SH-SY5Y (cell line): ENCODE results near the gene ZIC2.

ENCODE experiments used
- GATA2 ChIP-seq: IDR thresholded peaks from 2 replicates; pipeline ENCODE4 v1.6.1; 2011; ENCODE audit warnings: mild to moderate bottlenecking, low read depth, low read length
- GATA3 ChIP-seq: IDR thresholded peaks from 2 replicates; pipeline ENCODE4 v1.6.1; 2011; ENCODE audit warnings: low read depth, mild to moderate bottlenecking, low read length, moderate library complexity

The ZIC2 gene

DNA sequence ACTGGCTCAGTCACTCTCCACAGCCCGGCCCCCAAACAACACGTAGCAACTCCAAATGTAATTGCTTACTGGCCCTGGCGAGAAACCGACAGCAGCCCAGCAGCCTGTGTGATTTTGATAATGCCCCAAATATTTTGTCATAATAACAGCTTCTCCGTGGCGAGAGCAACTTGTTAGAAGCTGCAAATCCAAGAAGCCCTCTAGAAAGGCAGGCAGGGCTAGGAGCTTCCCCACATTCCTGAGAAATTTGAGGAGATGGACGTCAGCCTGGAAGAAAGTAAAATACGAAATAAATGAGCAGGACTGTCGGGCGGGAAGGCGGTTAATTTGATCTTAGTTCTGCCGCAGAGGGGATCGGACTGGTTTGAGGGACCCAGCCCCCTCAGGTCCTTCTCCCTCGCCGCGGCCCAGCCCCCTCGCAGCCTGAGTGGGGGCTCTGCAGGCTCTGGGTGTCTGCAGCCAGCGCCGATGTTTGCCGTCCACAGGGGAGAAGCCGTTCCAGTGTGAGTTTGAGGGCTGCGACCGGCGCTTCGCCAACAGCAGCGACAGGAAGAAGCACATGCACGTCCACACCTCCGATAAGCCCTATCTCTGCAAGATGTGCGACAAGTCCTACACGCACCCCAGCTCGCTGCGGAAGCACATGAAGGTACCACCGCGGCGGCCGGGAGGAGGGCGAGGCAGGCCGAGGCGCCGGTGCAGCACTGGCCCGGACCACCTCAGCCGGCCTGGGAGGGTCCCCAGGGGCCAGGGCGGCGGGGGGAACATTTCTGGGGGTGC is 3.1 kb downstream of the ZIC2 start:
- no peak for TF ChIP-seq GATA3
- no peak for TF ChIP-seq GATA2

DNA sequence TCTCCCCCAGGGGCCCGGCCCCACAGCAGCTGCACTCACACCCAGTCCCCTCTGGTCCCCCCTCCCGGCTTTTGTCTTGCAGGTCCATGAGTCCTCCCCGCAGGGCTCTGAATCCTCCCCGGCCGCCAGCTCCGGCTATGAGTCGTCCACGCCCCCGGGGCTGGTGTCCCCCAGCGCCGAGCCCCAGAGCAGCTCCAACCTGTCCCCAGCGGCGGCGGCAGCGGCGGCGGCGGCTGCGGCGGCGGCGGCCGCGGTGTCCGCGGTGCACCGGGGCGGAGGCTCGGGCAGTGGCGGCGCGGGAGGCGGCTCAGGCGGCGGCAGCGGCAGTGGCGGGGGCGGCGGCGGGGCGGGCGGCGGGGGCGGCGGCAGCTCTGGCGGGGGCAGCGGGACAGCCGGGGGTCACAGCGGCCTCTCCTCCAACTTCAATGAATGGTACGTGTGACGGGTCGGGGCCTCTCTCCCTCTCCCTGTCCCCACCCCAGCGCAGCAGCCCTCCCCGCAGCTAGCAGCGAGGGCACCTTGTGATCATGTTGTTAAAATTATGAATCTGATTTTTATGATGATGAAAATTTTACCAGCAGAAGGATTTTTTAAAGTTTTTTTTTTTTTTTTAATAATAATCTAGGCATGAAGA is 3.8 kb downstream of the ZIC2 start:
- TF ChIP-seq GATA2 (no peak), GATA3 (no peak)

- TF ChIP-seq GATA3 (no peak), GATA2 (no peak)
Measured at GRCh38 chr13:99985886-99986527, 4.4 kb downstream of the ZIC2 start.

- TF ChIP-seq GATA2 = no peak
- no peak for TF ChIP-seq GATA3
Measured at GRCh38 chr13:99986741-99987140, 5.2 kb downstream of the ZIC2 start.

DNA sequence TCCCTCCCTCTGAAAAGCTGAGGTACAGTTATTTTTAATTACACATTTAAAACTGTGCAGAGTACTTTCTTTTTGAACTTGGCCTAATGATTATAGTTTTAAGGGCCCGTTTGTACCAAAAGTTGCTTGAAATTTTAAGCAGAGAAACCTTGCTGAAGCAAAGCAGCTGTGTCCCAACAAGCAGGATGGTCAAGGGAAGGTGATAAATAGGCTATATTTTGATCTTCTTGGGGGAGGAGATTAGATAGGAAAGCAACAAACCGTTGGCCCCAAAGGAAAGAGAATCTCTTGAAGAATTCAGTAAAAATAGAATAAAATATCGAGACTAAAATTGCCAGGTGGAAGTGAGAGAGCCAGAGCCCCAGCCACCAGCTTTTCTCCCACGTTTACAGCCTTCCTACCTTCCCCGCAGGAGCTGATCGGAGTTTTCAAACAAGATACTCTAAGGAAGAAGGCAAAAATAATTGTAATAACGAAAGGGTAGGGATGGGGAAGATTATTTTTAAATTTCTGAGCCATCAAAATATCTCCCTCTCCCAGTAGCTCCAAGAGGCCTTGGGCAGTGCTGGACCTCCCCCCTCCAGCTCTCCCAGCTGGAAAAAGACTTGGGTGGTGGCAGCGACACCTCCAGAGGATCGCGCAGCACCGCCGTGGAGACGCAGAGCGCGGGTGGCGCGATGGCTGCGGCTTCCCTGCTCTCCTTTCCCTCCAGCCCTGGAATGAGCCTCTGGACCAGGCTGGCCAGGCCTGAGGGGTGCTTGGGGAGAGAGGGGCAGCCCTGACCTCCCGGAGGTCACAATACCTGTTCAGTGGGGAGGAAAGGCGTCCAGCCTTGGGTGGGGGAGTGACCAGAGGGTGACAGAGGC is 5.8 kb downstream of the ZIC2 start:
- TF ChIP-seq GATA3 (no peak), GATA2 (no peak)

GRCh38 chr13:99988529-99989275 is 7.1 kb downstream of the ZIC2 start:
- TF ChIP-seq GATA2 = no peak
- TF ChIP-seq GATA3 = no peak

DNA sequence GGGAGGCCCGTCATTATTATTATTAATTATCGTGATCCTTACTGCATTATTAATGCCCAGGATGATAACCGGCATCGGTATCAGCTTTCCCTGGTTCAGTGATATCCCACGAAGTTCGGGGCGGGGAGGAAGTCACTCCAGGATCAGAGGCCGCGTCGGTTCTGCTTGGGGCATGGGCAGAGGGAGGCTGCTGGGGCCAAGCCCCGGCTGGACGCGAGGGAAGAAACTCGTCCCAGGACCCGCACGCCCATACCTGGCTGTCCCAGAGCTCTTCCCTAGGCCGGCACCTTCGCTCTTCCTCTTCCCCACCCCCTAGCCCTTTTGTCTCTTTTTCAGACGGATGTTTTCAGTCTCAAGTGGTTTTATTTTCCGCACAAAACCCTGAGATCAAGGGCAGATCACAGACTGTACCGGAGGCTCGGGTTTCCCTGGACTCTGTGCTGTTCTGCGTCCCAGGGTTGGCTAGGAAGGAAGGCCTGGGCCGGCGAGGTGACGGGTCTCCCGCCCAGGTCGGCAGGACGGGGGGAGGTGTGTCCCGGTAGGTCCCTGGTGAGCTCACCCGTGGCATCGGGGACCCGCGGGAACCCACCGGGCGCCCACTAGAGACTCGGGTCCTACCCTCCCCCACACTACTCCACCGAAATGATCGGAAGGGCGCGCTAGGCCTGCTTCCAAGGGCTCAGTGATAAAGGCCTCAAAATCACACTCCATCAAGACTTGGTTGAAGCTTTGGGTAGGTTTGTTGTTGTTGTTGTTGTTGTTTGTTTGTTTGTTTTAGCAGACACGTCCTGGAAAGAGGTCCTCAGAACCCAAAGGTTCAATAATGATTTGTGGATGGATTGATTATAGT is 7.9 kb downstream of the ZIC2 start:
- TF ChIP-seq GATA2 = no peak
- TF ChIP-seq GATA3 = no peak

GRCh38 chr13:99990126-99990977 is 8.8 kb downstream of the ZIC2 start:
- no peak for TF ChIP-seq GATA3
- TF ChIP-seq GATA2 = no peak

DNA sequence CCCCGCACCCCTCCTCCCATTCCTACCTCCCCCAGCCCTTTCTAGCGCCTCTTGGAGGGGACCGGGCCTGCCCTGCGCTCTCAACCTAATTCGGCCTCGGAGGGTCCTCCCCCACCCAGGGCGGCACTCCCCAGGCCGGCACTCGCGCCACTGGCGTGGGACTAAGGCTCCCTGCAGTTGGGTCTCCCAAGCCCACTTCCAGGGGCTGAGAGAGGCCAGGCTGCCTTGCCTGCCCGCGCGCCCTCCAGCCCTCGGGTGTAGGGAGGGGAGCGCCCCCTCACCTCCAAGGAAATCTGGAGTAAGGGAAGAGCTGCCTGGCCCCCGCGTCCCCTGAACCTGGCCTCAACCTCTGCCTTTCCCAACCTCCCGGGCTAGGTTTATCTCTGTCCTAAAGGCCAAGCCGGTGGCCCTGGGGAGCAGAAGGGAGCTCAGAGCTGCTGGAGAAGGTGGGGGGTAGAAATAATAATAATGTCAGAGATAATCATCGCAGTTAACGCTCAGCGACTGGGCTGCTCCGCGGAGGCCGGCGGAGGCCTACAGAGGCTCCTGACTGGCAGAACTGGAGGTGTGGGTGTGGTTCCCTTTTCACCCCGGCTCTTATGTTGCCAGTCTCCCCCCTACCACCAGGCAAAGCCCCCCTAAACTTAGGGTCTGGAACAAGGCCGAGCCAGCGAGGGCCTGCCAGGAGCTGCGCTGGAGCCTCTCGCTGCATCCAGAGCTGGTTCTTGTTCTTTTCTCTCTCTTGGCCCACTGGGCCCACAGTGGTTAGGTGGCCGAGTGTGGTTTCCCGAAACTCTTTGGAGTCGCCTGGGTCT is 9.6 kb downstream of the ZIC2 start:
- TF ChIP-seq GATA3 = no peak

GRCh38 chr13:99991828-99992775 is 10.5 kb downstream of the ZIC2 start:
- no peak for TF ChIP-seq GATA2
- TF ChIP-seq GATA3 = no peak
